Endothelial cell of umbilical vein (primary cell): Measurements from ENCODE around the gene MTCH1.

Experiments
- CTCF ChIP-seq, 2 donors: IDR thresholded peaks; 1 replicate in 1 of 2; 2 replicates in 1 of 2; pipeline ENCODE4 v1.5.1; 2011; ENCODE audit warnings: low read length in 2 of 2, mild to moderate bottlenecking in 2 of 2, moderate library complexity in 2 of 2, control low read depth in 1 of 2, inconsistent platforms in 1 of 2, low read depth in 1 of 2; ENCODE audit not compliant: insufficient read depth in 1 of 2; ENCODE audit errors: extremely low read depth in 1 of 2
- GATA2 ChIP-seq: IDR thresholded peaks from 2 replicates; pipeline ENCODE4 v1.7.0; 2011; ENCODE audit warnings: low read depth, mild to moderate bottlenecking, moderate library complexity, mixed read lengths, low read length; ENCODE audit not compliant: insufficient read length, insufficient read depth
- MYC ChIP-seq: IDR thresholded peaks from one replicate; pipeline ENCODE4 v1.6.1; 2011; ENCODE audit warnings: mild to moderate bottlenecking, low read depth, low read length
- POLR2A ChIP-seq: IDR thresholded peaks from 2 replicates; pipeline ENCODE4 v1.6.1; 2012; ENCODE audit warnings: low read depth, mild to moderate bottlenecking, control low read depth, low read length
- POLR2AphosphoS5 ChIP-seq: IDR thresholded peaks from 2 replicates; pipeline ENCODE4 v1.6.1; 2012; ENCODE audit warnings: low read depth, mild to moderate bottlenecking, control low read depth, low read length, moderate library complexity; ENCODE audit not compliant: insufficient read depth

GRCh38 chr6:37020812-37021211, 34.8 kb upstream of the MTCH1 start:
- TF ChIP-seq CTCF (IDR thresholded peaks at IDR 0.05; ENCODE audit: extremely low read depth in 1 of 2, insufficient read depth in 1 of 2, low read depth in 1 of 2, low read length in 2 of 2) (no peak), POLR2A (no peak), GATA2 (no peak), MYC (no peak), POLR2AphosphoS5 (no peak)
